GM12865 (cell line): ENCODE measurements around the gene FYCO1.
A peak's percentile ranks its signal among the peaks of the same experiment; 100 is the strongest.

ENCODE experiments used
- DNase-seq: peaks from one replicate; pipeline ENCODE4 v3.0.0; 2010; ENCODE audit warnings: low read depth
- H3K4me3 ChIP-seq: 2 replicates; pipeline ENCODE4 v1.5.1; 2011; ENCODE audit warnings: mild to moderate bottlenecking, low read depth, low read length, control low read depth
- CTCF ChIP-seq: IDR thresholded peaks from 2 replicates; pipeline ENCODE4 v1.5.1; 2011; ENCODE audit warnings: low read length, control low read depth, low read depth, inconsistent platforms; ENCODE audit not compliant: insufficient read depth; ENCODE audit errors: missing control alignments

The FYCO1 gene

GRCh38 chr3:45887759-45888511, 107.7 kb downstream of the FYCO1 start:
- H3K4me3 ChIP-seq = no peak overlapping the region
- no peak for TF ChIP-seq CTCF
- no peak for DNase-seq

- no peak for TF ChIP-seq CTCF
- DNase-seq = no peak
- no peak overlapping the region for H3K4me3 ChIP-seq
Measured at GRCh38 chr3:45887285-45887684, 108.3 kb downstream of the FYCO1 start.

GRCh38 chr3:45885979-45886705, 109.5 kb downstream of the FYCO1 start, which contains the start of gene CCR9:
TSS of gene CCR9 (plus strand) at chr3:45886543. CDS start at chr3:45894934, 8,391 bp downstream.
- no peak for DNase-seq
- no peak for TF ChIP-seq CTCF
- H3K4me3 ChIP-seq = no peak within 1 kb of the TSS

- peak; percentile 73 for DNase-seq
- no peak overlapping the region for H3K4me3 ChIP-seq
- TF ChIP-seq CTCF = no peak
Measured at GRCh38 chr3:45884368-45885201, 111.0 kb downstream of the FYCO1 start.

- TF ChIP-seq CTCF = no peak
- H3K4me3 ChIP-seq = no peak overlapping the region
- peak; percentile 78 for DNase-seq
Measured at GRCh38 chr3:45881078-45882022, 114.3 kb downstream of the FYCO1 start.

- H3K4me3 ChIP-seq = no peak overlapping the region
- no peak for TF ChIP-seq CTCF
- DNase-seq = no peak
Measured at GRCh38 chr3:45880725-45881077, 114.9 kb downstream of the FYCO1 start.
